BE2C (cell line): Measurements from ENCODE around the gene LPO.

Source experiments
- DNase-seq: peaks from one replicate; pipeline ENCODE4 v3.0.0-alpha.2; 2020
- H3K27me3 ChIP-seq: fragments of 250-450 bp; sonication (Bioruptor Pico); 2 replicates; pipeline ENCODE4 v1.5.1; 2020; ENCODE audit warnings: mild to moderate bottlenecking
- H3K36me3 ChIP-seq: fragments of 250-450 bp; sonication (Bioruptor Pico); 2 replicates; pipeline ENCODE4 v1.5.1; 2020; ENCODE audit warnings: mild to moderate bottlenecking
- H3K4me1 ChIP-seq: fragments of 250-450 bp; sonication (Bioruptor Pico); 2 replicates; pipeline ENCODE4 v1.5.1; 2020
- H3K4me3 ChIP-seq: 2 replicates; pipeline ENCODE4 v1.5.1; 2011; ENCODE audit warnings: low read depth, low read length
- H3K9me3 ChIP-seq: fragments of 250-450 bp; sonication (Bioruptor Pico); 2 replicates; pipeline ENCODE4 v1.5.1; 2020
- CTCF ChIP-seq: IDR thresholded peaks from 2 replicates; pipeline ENCODE4 v1.5.1; 2012; ENCODE audit warnings: mild to moderate bottlenecking, low read depth, low read length

The LPO gene

GRCh38 chr17:58207451-58207850 is 30.9 kb upstream of the LPO start:
- no peak for TF ChIP-seq CTCF
- Histone ChIP-seq H3K9me3 (no peaks in the 10 kb centered on the region), H3K4me3 (no peak overlapping the region), H3K4me1 (no peaks in the 10 kb centered on the region), H3K27me3 (no peaks in the 10 kb centered on the region), H3K36me3 (no peaks in the 10 kb centered on the region)
- DNase-seq, result no peak

GRCh38 chr17:58208344-58208743 is 30.0 kb upstream of the LPO start:
- Histone ChIP-seq H3K36me3 (no peaks in the 10 kb centered on the region), H3K9me3 (no peaks in the 10 kb centered on the region), H3K4me1 (no peaks in the 10 kb centered on the region), H3K4me3 (no peak overlapping the region), H3K27me3 (no peaks in the 10 kb centered on the region)
- TF ChIP-seq CTCF, result no peak
- DNase-seq, result no peak

- DNase-seq, result no peak
- no peak overlapping the region for H3K4me3 ChIP-seq
- no peaks in the 10 kb centered on the region for H3K27me3 ChIP-seq
- H3K36me3 ChIP-seq, result no peaks in the 10 kb centered on the region
- no peaks in the 10 kb centered on the region for H3K9me3 ChIP-seq
- H3K4me1 ChIP-seq, result no peaks in the 10 kb centered on the region
- TF ChIP-seq CTCF, result peak; percentile 37
Measured at GRCh38 chr17:58210922-58211321, 27.5 kb upstream of the LPO start.

GRCh38 chr17:58215685-58216084 is 22.7 kb upstream of the LPO start:
- H3K4me1 ChIP-seq, result no peaks in the 10 kb centered on the region
- no peaks in the 10 kb centered on the region for H3K36me3 ChIP-seq
- H3K27me3 ChIP-seq, result no peaks in the 10 kb centered on the region
- no peak overlapping the region for H3K4me3 ChIP-seq
- peak; percentile 39 for TF ChIP-seq CTCF
- peak; percentile 50 for DNase-seq
- H3K9me3 ChIP-seq, result no peaks in the 10 kb centered on the region

- Histone ChIP-seq H3K4me1 (no peaks in the 10 kb centered on the region), H3K4me3 (no peak overlapping the region), H3K36me3 (no peaks in the 10 kb centered on the region), H3K9me3 (no peaks in the 10 kb centered on the region), H3K27me3 (no peaks in the 10 kb centered on the region)
- TF ChIP-seq CTCF, result no peak
- no peak for DNase-seq
Measured at GRCh38 chr17:58217766-58218165, 20.6 kb upstream of the LPO start.

- Histone ChIP-seq H3K4me1 (no peaks in the 10 kb centered on the region), H3K27me3 (no peaks in the 10 kb centered on the region), H3K36me3 (no peaks in the 10 kb centered on the region), H3K4me3 (peak within 1 kb of the TSS; percentile 97), H3K9me3 (no peaks in the 10 kb centered on the region)
- DNase-seq, result peak; percentile 97
- TF ChIP-seq CTCF, result peak; percentile 59
Measured at GRCh38 chr17:58219007-58219788, 19.2 kb upstream of the LPO start, which contains the start of gene MKS1. MKS1 (minus strand) TSS chr17:58219255; CDS start chr17:58219230, 25 bp downstream.
